GM18517 (cell line): ENCODE data around the gene RPP21.

Experiments used
- ATAC-seq: cut with Tn5 transposase; IDR thresholded peaks from one replicate; pipeline ENCODE4 v1.9.1; 2021; ENCODE audit warnings: mild to moderate bottlenecking, moderate library complexity; ENCODE audit not compliant: unreplicated experiment

RPP21 gene

GRCh38 chr6:30328397-30328796, 16.6 kb upstream of the RPP21 start:
- ATAC-seq = no peak

- ATAC-seq = no peak
Observed at GRCh38 chr6:30329331-30329730, 15.6 kb upstream of the RPP21 start.

- no peak for ATAC-seq
Observed at GRCh38 chr6:30331981-30332380, 13.0 kb upstream of the RPP21 start.

- no peak for ATAC-seq
Observed at GRCh38 chr6:30334075-30334783, 10.7 kb upstream of the RPP21 start.

- ATAC-seq = no peak
Observed at GRCh38 chr6:30340589-30341054, 4.3 kb upstream of the RPP21 start.

GRCh38 chr6:30341218-30341617, 3.7 kb upstream of the RPP21 start:
- no peak for ATAC-seq

GRCh38 chr6:30341728-30342127, 3.2 kb upstream of the RPP21 start:
- no peak for ATAC-seq

GRCh38 chr6:30344191-30344867, 627 bp upstream of the RPP21 start:
- ATAC-seq = no peak

- ATAC-seq = no peak
Observed at GRCh38 chr6:30345852-30346251, 896 bp downstream of the RPP21 start.

- ATAC-seq = no peak
Observed at GRCh38 chr6:30348957-30349356, 4.0 kb downstream of the RPP21 start.

GRCh38 chr6:30349421-30350177, 4.6 kb downstream of the RPP21 start:
- no peak for ATAC-seq

GRCh38 chr6:30350524-30350923, 5.6 kb downstream of the RPP21 start:
- ATAC-seq = no peak

- ATAC-seq = no peak
Observed at GRCh38 chr6:30352550-30352949, 7.6 kb downstream of the RPP21 start.

- ATAC-seq = no peak
Observed at GRCh38 chr6:30355281-30355680, 10.3 kb downstream of the RPP21 start.

GRCh38 chr6:30356536-30356935, 11.6 kb downstream of the RPP21 start:
- ATAC-seq = no peak

GRCh38 chr6:30357678-30358540, 13.0 kb downstream of the RPP21 start:
- ATAC-seq = no peak

- no peak for ATAC-seq
Observed at GRCh38 chr6:30359276-30359675, 14.3 kb downstream of the RPP21 start.

- no peak for ATAC-seq
Observed at GRCh38 chr6:30360139-30360538, 15.2 kb downstream of the RPP21 start.

GRCh38 chr6:30361661-30362060, 16.7 kb downstream of the RPP21 start:
- ATAC-seq = no peak

- no peak for ATAC-seq
Observed at GRCh38 chr6:30363459-30363858, 18.5 kb downstream of the RPP21 start.

GRCh38 chr6:30364591-30364990, 19.6 kb downstream of the RPP21 start:
- ATAC-seq = no peak
